ENCODE results near the gene KCNK10. TPM values are rescaled to one million over a fixed set of nuclear protein-coding genes. Genes with fewer than 3 reads are reported as not detected.

The KCNK10 gene
- total RNA-seq, 1 donor from 2014 or later, result not detected

DNA sequence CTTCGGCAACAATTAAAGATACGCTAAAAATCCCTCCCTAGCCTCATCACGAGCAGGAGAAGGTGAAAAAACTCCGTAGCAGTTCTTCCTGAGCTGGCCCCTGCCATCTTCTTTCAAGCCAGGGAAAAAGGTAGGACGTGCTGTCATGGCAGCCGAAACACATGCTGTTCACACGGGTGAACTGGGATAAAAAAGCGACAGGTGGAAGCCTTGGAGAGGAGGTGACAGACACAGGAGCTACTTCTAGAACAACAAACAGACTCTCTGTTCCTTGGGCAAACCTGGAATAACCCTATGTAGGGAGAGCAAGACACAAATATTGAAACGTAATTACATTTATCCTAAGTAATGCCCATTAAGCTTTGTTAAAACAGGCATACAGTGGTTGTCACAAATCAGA, 81.3 kb downstream of the KCNK10 start:
- no peak for DNase-seq (ENCODE audit: low spot score in 2 of 2)
- intact Hi-C loops (cut with DNase I), result no loop called here
- TF ChIP-seq, protein P1, sequence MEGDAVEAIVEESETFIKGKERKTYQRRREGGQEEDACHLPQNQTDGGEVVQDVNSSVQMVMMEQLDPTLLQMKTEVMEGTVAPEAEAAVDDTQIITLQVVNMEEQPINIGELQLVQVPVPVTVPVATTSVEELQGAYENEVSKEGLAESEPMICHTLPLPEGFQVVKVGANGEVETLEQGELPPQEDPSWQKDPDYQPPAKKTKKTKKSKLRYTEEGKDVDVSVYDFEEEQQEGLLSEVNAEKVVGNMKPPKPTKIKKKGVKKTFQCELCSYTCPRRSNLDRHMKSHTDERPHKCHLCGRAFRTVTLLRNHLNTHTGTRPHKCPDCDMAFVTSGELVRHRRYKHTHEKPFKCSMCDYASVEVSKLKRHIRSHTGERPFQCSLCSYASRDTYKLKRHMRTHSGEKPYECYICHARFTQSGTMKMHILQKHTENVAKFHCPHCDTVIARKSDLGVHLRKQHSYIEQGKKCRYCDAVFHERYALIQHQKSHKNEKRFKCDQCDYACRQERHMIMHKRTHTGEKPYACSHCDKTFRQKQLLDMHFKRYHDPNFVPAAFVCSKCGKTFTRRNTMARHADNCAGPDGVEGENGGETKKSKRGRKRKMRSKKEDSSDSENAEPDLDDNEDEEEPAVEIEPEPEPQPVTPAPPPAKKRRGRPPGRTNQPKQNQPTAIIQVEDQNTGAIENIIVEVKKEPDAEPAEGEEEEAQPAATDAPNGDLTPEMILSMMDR (IDR thresholded peaks at IDR 0.05), result no peak
- Histone ChIP-seq H3K27ac (no peak overlapping the region), H3K4me1 (no peaks in the 10 kb centered on the region), H3K36me3 (no peaks in the 10 kb centered on the region), H3K27me3 (no peaks in the 10 kb centered on the region), H3K9me3 (no peaks in the 10 kb centered on the region), H3K4me3 (no peak overlapping the region)

DNA sequence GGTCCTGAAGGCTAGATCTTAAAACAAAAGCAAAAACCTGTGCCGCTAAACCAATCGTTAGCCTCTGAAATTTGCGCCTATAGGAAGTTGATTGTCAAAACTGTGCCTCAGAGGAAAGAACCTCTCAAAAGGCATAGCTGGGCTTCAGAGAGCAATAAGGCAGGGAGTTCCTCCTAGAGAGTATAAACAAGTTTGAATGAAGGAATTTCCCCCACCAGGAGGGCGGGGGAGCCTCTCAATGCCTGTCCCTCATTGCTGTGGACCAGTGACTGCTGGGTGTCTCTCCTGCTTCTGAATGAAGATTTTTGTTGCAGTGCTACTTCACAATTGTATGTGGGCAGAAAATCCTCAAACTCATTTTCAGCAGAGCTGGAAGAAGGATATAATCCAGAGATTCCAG, 88.6 kb downstream of the KCNK10 start:
- H3K4me3 ChIP-seq, result no peak overlapping the region
- no peaks in the 10 kb centered on the region for H3K4me1 ChIP-seq
- H3K27ac ChIP-seq, result no peak overlapping the region
- DNase-seq (ENCODE audit: low spot score in 2 of 2), result no peak
- intact Hi-C loops (cut with DNase I), result no loop called here
- no peaks in the 10 kb centered on the region for H3K36me3 ChIP-seq
- TF ChIP-seq, protein P1 (IDR thresholded peaks at IDR 0.05), result no peak
- H3K9me3 ChIP-seq, result no peaks in the 10 kb centered on the region
- no peaks in the 10 kb centered on the region for H3K27me3 ChIP-seq

DNA sequence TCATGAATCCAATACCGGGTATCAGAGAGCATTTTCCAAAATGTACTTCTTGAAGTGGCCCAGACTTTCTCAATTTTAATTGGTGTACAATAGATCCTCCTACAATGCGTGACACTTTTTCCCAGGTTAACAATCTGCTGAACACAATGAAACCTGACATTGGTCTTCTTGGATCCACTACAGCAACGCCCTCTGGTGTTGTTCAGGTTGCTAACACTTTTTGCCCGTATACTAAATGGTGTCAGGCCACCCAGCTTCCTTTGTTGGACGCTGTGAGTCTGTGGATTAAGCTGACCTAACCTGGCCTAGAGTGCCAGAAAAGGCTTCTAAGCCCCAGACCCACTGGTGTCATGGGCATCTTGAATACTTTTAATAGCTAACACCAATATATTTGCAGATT, 89.2 kb downstream of the KCNK10 start:
- intact Hi-C loops (cut with DNase I), result no loop called here
- H3K9me3 ChIP-seq, result no peaks in the 10 kb centered on the region
- H3K27ac ChIP-seq, result no peak overlapping the region
- H3K4me3 ChIP-seq, result no peak overlapping the region
- TF ChIP-seq, protein P1 (IDR thresholded peaks at IDR 0.05), result no peak
- H3K27me3 ChIP-seq, result no peaks in the 10 kb centered on the region
- H3K36me3 ChIP-seq, result no peaks in the 10 kb centered on the region
- DNase-seq (ENCODE audit: low spot score in 2 of 2), result no peak
- H3K4me1 ChIP-seq, result no peaks in the 10 kb centered on the region

DNA sequence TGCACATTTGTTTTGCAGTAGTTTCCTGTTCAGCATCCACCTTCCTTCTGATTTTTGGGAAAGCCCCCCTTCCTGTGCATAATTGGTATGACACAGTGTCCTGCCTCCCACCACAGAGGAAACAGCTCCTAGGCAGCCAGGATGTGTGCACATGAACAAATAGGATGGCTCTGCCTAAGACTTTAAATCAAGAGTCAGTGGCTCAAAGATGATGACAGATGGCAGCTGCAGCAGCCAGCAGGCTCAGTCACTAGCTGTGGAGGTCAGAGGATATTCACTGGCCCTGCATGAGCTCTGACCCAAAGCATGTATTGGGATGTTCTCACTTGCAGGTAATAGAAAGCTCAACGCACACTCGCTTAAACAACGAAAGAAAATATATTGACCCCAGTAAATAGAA, 90.3 kb downstream of the KCNK10 start:
- H3K9me3 ChIP-seq, result no peaks in the 10 kb centered on the region
- H3K27me3 ChIP-seq, result no peaks in the 10 kb centered on the region
- no peak overlapping the region for H3K4me3 ChIP-seq
- H3K27ac ChIP-seq, result no peak overlapping the region
- DNase-seq (ENCODE audit: low spot score in 2 of 2), result no peak
- no peaks in the 10 kb centered on the region for H3K36me3 ChIP-seq
- TF ChIP-seq, protein P1 (IDR thresholded peaks at IDR 0.05), result no peak
- intact Hi-C loops (cut with DNase I), result no loop called here
- no peaks in the 10 kb centered on the region for H3K4me1 ChIP-seq

DNA sequence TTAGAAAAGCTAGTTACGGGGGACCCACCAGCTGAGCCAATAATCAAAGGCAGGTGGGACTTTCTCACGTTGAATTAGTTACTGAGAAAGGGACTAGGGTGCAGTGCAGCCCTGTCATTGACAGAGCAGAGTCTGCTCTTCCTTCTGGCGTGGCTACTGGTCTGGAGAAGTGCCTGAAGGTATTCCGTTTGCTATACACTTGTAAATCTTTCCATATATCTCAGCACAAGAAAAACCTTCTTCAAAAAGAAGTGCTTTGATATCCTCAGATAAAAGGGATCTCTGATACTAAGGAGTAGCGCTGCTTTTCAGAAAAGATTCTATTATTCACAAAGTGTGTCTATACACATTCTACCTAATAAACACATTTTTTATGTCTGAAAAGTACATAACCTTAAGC, 91.5 kb downstream of the KCNK10 start:
- no peak overlapping the region for H3K4me3 ChIP-seq
- H3K36me3 ChIP-seq, result no peaks in the 10 kb centered on the region
- DNase-seq (ENCODE audit: low spot score in 2 of 2), result no peak
- no peaks in the 10 kb centered on the region for H3K4me1 ChIP-seq
- H3K27ac ChIP-seq, result no peak overlapping the region
- H3K9me3 ChIP-seq, result no peaks in the 10 kb centered on the region
- intact Hi-C loops (cut with DNase I), result no loop called here
- TF ChIP-seq, protein P1 (IDR thresholded peaks at IDR 0.05), result no peak
- H3K27me3 ChIP-seq, result no peaks in the 10 kb centered on the region

DNA sequence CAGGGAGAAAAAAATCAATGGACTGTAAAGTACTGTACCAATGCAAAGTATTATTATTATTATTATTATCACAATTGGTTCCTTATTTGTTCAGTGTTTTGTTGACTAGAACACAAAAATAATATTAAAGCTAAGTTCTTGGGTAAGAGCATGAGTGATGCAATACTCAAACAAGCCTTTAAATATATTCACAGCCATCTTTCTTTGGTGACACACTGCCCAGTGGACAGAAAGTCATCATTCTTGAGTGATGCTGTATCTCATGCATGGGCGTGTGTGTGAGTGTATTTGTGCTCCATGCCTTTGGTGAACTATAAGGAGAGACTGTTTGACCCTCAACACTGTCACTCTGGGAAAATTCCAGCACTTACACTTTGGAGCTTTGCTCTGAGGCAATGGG, 93.6 kb downstream of the KCNK10 start:
- no peak overlapping the region for H3K27ac ChIP-seq
- no peaks in the 10 kb centered on the region for H3K4me1 ChIP-seq
- H3K36me3 ChIP-seq, result no peaks in the 10 kb centered on the region
- H3K4me3 ChIP-seq, result no peak overlapping the region
- intact Hi-C loops (cut with DNase I), result no loop called here
- no peaks in the 10 kb centered on the region for H3K27me3 ChIP-seq
- no peaks in the 10 kb centered on the region for H3K9me3 ChIP-seq
- no peak for DNase-seq (ENCODE audit: low spot score in 2 of 2)
- TF ChIP-seq, protein P1 (IDR thresholded peaks at IDR 0.05), result no peak

All from ascending aorta (tissue), 2 donors.